HL-60/S4 treated with retinoic acid at 250 ng/mL for 4 days and 3 days (cell line): ENCODE data around the gene SPINT2.
"Not testable (repeated sequence)": the region's sequence is repeated elsewhere in the genome, so short reads cannot be mapped to it uniquely, and the experiment has no call there.

Source experiments
- in situ Hi-C: fragments of 300-500 bp; cut with MboI; formaldehyde crosslinking; loops from 2 replicates; pipeline ENCODE4 v1.7.0; 2022; ENCODE audit warnings: low sequenced_read_pairs

SPINT2 gene

DNA sequence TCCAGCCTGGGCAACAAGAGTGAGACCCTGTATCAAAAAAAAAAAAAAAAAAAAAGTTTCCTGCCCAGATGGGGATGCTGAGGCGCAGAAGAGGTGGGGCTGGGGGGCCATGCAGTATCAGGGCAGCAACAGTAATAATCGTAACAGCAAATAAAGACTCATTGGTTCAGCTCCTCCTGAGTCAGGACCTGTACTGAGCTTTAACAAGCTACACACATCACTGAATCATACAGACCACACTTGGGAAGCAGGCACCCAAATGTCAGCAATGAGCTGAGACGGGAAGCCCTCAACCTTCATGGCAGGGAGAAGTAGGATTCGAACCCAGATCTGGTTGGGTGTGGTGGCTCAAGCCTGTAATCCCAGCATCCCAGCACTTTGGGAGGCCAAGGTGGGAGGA lies 29.8 kb upstream of the SPINT2 start:
- in situ Hi-C loops, result loop anchor here (5.0 kb wide), 1 partner anchor 332 kb away; no protein-coding TSS in a partner anchor

DNA sequence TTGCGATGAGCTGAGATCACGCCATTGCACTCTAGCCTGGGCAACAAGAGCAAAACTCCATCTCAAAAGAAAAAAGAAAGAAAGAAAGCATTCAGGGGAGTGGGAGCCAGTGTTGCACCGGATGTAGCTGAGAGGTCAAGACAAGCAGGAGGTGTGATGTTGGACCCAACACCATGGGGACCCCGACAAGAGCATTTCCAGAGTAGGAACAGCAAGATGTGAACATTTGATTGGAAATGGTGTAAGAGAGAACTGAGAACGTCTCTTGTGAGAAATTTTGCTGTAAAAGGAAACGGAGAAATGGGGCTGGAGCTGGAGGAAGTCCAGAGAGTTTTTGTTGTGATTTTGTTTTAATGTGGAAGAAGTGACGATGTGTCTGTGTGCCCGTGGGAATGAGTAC lies 24.6 kb upstream of the SPINT2 start:
- in situ Hi-C loops, result no loop called here

DNA sequence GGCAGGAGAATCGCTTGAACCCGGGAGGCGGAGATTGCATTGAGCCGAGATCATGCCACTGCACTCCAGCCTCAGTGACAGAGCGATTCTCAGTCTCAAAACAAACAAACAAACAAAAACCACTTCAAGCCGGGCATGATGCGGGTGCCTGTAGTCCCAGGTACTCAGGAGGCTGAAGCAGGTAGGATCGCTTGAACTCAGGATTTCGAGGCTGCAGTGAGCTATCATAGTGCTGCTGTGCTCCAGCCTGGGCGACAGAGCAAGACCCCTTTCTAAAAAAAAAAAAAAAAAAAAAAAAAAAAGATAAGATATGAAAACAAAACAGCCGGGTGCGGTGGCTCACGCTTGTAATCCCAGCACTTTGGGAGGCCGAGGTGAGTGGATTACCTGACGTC lies 21.1 kb upstream of the SPINT2 start:
- in situ Hi-C loops, result no loop called here

- in situ Hi-C loops, result loop anchor here (5.0 kb wide), 1 partner anchor 86 kb away; no protein-coding TSS in a partner anchor
Measured at GRCh38 chr19:38245826-38246498, 18.4 kb upstream of the SPINT2 start.

DNA sequence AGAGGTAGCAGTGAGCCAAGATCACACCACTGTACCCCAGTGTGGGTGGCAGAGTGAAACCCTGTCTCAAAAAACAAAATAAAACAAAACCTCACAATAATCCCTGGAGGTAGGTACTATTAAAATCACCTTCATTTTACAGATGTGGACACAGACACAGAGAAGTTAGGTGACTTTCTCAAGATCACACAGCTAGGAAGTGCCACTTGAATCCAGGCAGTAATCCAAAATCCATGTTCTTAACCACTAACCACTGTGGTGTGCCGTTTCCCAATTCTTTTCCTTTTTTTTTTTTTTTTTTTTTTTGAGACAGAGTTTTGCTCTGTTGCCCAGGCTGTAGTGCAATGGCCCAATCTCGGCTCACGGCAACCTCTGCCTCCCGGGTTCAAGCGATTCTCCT lies 17.2 kb upstream of the SPINT2 start:
- in situ Hi-C loops, result loop anchor here (5.0 kb wide), 1 partner anchor 85 kb away; no protein-coding TSS in a partner anchor

- in situ Hi-C loops, result loop anchor here (5.0 kb wide), 1 partner anchor 84 kb away; no protein-coding TSS in a partner anchor
Measured at GRCh38 chr19:38247734-38248268, 16.6 kb upstream of the SPINT2 start.

DNA sequence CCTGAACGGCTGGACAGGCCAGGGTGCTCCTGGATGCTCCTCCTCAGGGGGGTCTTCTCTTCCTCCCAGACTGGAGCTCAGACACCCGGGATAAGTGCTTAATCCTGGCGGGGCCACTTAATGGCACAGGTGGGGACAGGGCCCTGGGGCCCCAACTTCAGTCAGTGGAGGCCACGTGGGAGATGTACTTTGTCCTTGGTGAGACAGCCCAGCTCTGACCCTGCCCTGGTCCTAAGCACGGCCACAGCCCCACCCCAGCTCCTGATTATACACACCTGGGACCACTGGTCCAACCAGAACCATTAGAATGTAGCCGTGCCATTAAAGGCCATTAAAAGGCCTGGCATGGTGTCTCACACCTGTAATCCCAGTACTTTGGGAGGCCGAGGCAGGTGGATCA lies 16.0 kb upstream of the SPINT2 start:
- in situ Hi-C loops, result loop anchor here (5.0 kb wide), 1 partner anchor 84 kb away; no protein-coding TSS in a partner anchor

DNA sequence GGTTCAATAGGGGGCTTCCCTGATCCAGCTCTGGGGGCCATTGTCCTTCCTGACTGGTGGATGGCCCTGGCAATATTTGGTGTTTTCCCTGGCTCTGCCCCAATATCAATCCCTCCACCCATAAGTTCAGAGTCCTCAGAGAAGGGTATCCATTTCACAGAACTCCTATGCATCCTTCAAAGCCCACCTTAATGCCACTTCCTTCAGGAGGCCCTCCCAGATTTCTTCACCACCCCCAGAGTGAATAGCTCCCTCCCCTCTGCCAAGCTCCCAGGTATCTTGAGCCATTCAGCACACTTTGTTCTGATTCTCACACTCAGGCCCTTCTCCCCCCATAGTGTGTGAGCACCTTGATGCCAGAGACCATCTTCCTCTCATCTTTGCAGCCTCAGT lies 13.9 kb upstream of the SPINT2 start:
- in situ Hi-C loops, result no loop called here

DNA sequence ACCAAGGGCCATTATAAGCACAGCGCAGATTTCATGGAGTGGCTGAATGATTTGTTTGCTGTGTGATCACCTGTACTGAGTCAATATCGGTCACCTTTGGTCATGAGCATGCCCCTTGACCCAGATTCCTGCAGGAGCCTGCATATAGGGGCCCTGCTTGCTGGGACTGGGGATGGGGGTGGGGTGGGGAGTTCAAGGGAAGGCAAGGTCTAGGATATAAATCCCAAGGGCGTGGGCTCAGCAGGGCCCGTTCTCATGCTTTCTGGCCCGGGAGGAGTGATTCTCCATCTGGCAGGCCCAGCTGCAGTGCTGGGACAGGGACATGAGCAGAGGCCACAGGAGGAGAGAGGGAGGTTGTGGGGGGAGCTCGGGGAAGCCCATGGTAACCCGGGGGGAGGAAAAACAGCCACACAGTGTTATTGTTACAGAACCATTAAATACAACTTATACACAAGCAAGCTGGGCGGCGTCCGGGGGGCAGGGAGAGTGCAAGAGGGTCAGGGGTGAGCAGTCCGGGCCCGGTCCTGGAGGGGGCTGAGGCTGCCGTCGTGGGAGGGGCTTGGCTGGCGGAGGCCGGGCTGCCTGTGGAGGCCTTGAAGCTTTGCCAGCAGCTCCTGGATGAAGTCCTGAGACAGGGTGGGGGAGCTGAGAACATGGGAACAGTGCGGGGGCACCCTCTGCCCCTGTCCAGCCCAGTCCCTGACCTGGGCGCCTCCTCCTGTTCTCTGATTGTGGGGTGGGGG lies 13.4 kb upstream of the SPINT2 start:
- in situ Hi-C loops, result no loop called here

DNA sequence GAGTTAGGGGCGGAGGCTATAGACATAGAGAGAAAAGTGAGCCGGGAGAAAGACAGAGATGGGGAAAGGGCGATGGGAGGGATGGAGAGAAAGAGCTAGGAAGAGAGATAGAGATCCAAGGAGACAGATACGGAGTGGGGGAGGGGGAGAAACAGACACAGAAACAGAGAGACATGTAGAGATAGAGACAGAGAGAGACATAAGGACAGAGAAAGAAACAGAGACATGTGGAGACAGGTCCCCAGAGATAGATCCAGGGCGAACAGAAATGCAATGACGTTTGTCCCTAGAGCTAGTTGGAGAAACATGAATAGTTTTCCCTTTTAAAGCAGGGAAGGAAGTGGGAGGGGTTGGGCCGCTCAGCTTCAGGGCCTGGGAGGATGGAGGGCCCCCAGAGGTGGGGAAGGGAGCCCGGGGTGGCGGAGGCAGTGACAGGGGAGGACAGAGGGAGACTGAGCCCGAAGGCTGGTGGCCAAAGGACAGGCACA lies 12.8 kb upstream of the SPINT2 start:
- in situ Hi-C loops, result no loop called here

DNA sequence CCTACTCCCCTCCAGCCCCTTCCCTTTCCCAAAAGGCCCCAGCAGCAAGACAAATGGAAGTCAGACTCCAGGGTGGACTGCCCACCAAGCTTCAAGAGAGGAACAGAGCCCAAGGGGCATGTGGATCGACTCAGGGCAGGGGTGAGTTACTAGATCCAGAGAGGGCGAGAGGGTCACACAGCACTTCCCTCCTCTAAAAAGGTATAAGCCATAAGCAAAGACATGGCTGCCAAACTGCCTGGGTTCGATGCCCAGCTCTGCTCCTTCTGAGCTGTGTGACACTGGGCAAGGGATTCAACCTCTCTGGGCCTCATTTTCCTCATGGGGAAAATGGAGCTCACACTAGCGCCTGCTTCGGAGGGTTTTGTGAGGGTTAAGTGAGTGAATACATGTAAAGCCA lies 12.0 kb upstream of the SPINT2 start:
- in situ Hi-C loops, result no loop called here

- in situ Hi-C loops, result no loop called here
Measured at GRCh38 chr19:38252941-38253691, 11.3 kb upstream of the SPINT2 start.

GRCh38 chr19:38253788-38254187 lies 10.6 kb upstream of the SPINT2 start:
- in situ Hi-C loops, result no loop called here

GRCh38 chr19:38255383-38256014 lies 8.9 kb upstream of the SPINT2 start:
- in situ Hi-C loops, result no loop called here

DNA sequence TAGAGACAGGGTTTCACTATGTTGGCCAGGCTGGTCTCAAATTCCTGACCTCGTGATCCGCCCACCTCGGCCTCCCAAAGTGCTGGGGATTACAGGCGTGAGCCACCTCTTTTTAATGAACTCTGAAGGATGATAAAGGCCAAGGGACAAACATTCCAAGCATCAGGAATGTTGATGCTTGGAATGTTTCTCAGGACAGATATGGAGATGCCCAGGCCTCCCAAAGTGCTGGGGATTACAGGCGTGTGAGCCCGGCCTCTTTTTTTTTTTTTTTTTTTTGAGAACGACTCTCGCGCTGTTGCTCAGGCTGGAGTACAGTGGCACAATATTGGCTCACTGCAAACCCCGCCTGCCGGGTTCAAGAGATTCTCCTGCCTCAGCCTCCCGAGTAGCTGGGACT lies 2.4 kb upstream of the SPINT2 start:
- in situ Hi-C loops, result not testable (repeated sequence)

GRCh38 chr19:38262585-38263268 lies 1.6 kb upstream of the SPINT2 start:
- in situ Hi-C loops, result no loop called here

- in situ Hi-C loops, result no loop called here
Measured at GRCh38 chr19:38263689-38264485, 486 bp upstream of the SPINT2 start.

DNA sequence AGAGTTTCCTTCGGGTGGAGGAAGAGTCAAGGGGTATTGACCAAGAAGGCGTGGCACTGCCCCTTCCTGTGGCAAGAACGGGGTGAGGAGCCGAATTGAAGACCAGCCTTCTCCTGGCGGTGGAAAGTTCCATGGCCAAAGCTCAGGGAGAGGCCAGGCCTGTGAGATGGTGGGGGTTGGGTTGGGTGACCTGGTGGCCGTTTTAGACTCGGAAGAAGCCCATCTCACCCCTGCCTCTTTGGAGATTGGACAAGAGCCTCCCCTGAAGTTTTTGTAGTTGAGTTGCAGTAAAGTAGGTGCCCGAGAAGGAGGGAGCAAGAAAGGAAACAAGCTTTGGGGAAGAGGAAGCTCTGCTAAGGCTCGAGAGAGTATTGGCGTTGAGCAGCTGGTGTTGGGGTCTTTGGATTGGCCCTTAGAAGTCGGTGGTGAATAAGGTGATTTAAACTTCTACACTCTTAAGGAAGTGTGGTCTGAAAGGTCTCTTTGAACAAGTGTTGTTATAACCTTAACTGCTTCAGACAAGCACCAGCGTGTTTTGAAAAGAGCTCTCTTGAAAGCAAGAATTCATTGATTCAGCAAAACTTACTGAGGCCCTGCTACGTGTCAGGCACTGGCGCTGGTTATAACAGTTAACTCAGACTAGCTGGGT lies 964 bp downstream of the SPINT2 start:
- in situ Hi-C loops, result no loop called here

DNA sequence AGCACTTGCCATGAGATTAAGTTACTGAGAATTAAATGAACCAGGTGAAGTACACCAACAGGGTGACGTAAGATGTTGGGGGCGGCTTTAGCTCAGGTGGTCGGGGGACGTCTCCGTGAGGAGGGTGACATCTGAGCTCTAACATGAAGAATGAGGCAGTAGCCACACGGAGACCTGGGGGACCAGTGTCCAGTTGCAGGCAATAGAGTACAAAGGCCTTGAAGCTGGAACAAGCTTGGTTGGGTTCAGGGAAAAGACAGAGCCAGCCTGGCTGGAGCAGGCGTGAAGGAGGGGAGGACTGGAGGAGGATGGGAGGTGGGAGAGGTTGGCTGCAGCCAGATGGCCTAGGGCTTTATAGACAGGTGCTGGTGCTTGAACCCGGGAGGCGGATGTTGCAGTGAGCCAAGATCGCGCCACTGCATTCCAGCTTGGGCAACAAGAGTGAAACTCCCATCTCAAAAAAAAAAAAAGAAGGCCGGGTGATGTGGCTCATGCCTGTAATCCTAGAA lies 1.6 kb downstream of the SPINT2 start:
- in situ Hi-C loops, result no loop called here
